Liver (tissue), 9 donors: ENCODE measurements around the gene IL17B. TPM values are rescaled to one million over a fixed set of nuclear protein-coding genes. Genes with fewer than 3 reads are reported as not detected.

Experiments used
- DNase-seq: peaks from one replicate; pipeline ENCODE4 v3.0.0-alpha.2; 2017; ENCODE audit warnings: low spot score
- H3K27ac ChIP-seq, 2 donors: one replicate each; pipeline ENCODE4 v1.7.0; 2013; ENCODE audit warnings: inconsistent platforms in 2 of 2, low read length in 2 of 2, control low read depth in 1 of 2, low read depth in 1 of 2, mild to moderate bottlenecking in 1 of 2
- H3K27me3 ChIP-seq, 4 donors: one replicate each; pipeline versions ENCODE4 v1.6.1 to v1.7.0; 2013; ENCODE audit warnings: low read length in 3 of 4, inconsistent platforms in 1 of 4, mild to moderate bottlenecking in 1 of 4, moderate library complexity in 1 of 4; ENCODE audit not compliant: control insufficient read depth in 4 of 4, insufficient read depth in 4 of 4
- H3K36me3 ChIP-seq, 4 donors: one replicate each; pipeline versions ENCODE4 v1.6.1 to v1.7.0; 2013; ENCODE audit warnings: low read length in 3 of 4, mild to moderate bottlenecking in 3 of 4, low read depth in 1 of 4, moderate library complexity in 1 of 4; ENCODE audit not compliant: control insufficient read depth in 4 of 4, insufficient read depth in 3 of 4
- H3K4me1 ChIP-seq, 4 donors: one replicate each; pipeline versions ENCODE4 v1.6.1 to v1.7.0; 2013; ENCODE audit warnings: low read length in 3 of 4, mild to moderate bottlenecking in 3 of 4, moderate library complexity in 1 of 4; ENCODE audit not compliant: control insufficient read depth in 4 of 4, insufficient read depth in 4 of 4
- H3K4me3 ChIP-seq, 3 donors: one replicate each; pipeline versions ENCODE4 v1.6.1 to v1.7.0; 2013; ENCODE audit warnings: low read length in 3 of 3, control low read depth in 1 of 3, low read depth in 1 of 3, mild to moderate bottlenecking in 1 of 3
- H3K9ac ChIP-seq, 2 donors: one replicate each; pipeline ENCODE4 v1.7.0; 2013; ENCODE audit warnings: low read length in 2 of 2, mild to moderate bottlenecking in 2 of 2, moderate library complexity in 2 of 2, control low read depth in 1 of 2, low read depth in 1 of 2
- H3K9me3 ChIP-seq, 4 donors: one replicate each; pipeline versions ENCODE4 v1.6.1 to v1.7.0; 2013; ENCODE audit warnings: low read length in 3 of 4; ENCODE audit not compliant: control insufficient read depth in 4 of 4
- CTCF ChIP-seq: fragments of 150-350 bp; IDR thresholded peaks from 2 replicates; pipeline ENCODE4 v1.5.1; 2017; ENCODE audit warnings: improper control_type of control experiment, low read depth, low read length; ENCODE audit not compliant: missing input control
- EGR1 ChIP-seq, 2 donors: IDR thresholded peaks; 2 replicates each; pipeline ENCODE4 v1.6.1; 2016 to 2018; ENCODE audit warnings: antibody characterized with exemption in 2 of 2, low read depth in 2 of 2
- GABPA ChIP-seq, 2 donors: IDR thresholded peaks in 1 of 2; conservative IDR thresholded peaks in 1 of 2; 2 replicates each; pipeline ENCODE4 v1.6.1; 2016; ENCODE audit warnings: antibody characterized with exemption in 2 of 2, mild to moderate bottlenecking in 1 of 2, moderate library complexity in 1 of 2
- MAX ChIP-seq: IDR thresholded peaks from 2 replicates; pipeline ENCODE4 v1.6.1; 2016; ENCODE audit warnings: antibody characterized with exemption
- NR2F2 ChIP-seq: IDR thresholded peaks from 2 replicates; pipeline ENCODE4 v1.6.1; 2016; ENCODE audit warnings: antibody characterized with exemption
- RAD21 ChIP-seq, 2 donors: IDR thresholded peaks; 2 replicates each; pipeline ENCODE4 v1.6.1; 2016; ENCODE audit warnings: antibody characterized with exemption in 2 of 2, mild to moderate bottlenecking in 2 of 2
- REST ChIP-seq: IDR thresholded peaks from 2 replicates; pipeline ENCODE4 v1.6.1; 2016; ENCODE audit warnings: antibody characterized with exemption, mild to moderate bottlenecking
- RXRA ChIP-seq, 2 donors: IDR thresholded peaks; 2 replicates each; pipeline ENCODE4 v1.6.1; 2017 to 2018; ENCODE audit warnings: antibody characterized with exemption in 2 of 2, mild to moderate bottlenecking in 1 of 2
- SP1 ChIP-seq: IDR thresholded peaks from 2 replicates; pipeline ENCODE4 v1.6.1; 2018; ENCODE audit warnings: antibody characterized with exemption, mild to moderate bottlenecking
- TAF1 ChIP-seq: conservative IDR thresholded peaks from 2 replicates; pipeline ENCODE4 v1.6.1; 2016; ENCODE audit warnings: antibody characterized with exemption, mild to moderate bottlenecking
- YY1 ChIP-seq: IDR thresholded peaks from 2 replicates; pipeline ENCODE4 v1.6.1; 2016; ENCODE audit warnings: antibody characterized with exemption, mild to moderate bottlenecking
- ZBTB33 ChIP-seq: IDR thresholded peaks from 2 replicates; pipeline ENCODE4 v1.6.1; 2016; ENCODE audit warnings: antibody characterized with exemption
- WGBS: extraction: QIAGEN DNeasy Blood & Tissue Kit; methylation state at CpG from one replicate; pipeline ENCODE4 v1.1.7; 2013; 5-methylcytosine and 5-hydroxymethylcytosine counted together
- polyA plus RNA-seq, 2 donors: library from polyadenylated mRNA; stranded (reverse) in 1 of 2; unstranded in 1 of 2; fragments of 200-250 nt in 1 of 2; fragments of >200 nt in 1 of 2; fragmentation: Nextera tagmentation in 1 of 2; extraction: Ambion mirVana in 1 of 2; gene quantifications; one replicate each; pipeline versions ENCODE4 v1.2.1 to v1.2.3, GENCODE V29; 2013 to 2015
- total RNA-seq, 2 donors: library from RNA; depleted of rRNA; stranded (reverse); fragments of >200 nt; gene quantifications; one replicate each; pipeline ENCODE4 v1.2.3, GENCODE V29; 2014
- donor health status: healthy.
- donor health status: healthy.
- donor health status: healthy.
- donor health status: healthy.
- donor health status: healthy.

Gene IL17B
- total and polyA plus RNA-seq, 4 donors: not detected

GRCh38 chr5:149358294-149358651 is 20.8 kb downstream of the IL17B start (continued):
- TF ChIP-seq ZBTB33: no peak
- TF ChIP-seq NR2F2: no peak

GRCh38 chr5:149357370-149358293 is 21.5 kb downstream of the IL17B start, which contains the start of gene PCYOX1L:
Gene PCYOX1L, plus strand, starts transcription at chr5:149358046. Its CDS starts 23 bp downstream, at chr5:149358069.
- H3K27ac ChIP-seq: peak within 1 kb of the TSS in 1 of 2 donors; percentile 25

GRCh38 chr5:149356391-149356790 is 22.7 kb downstream of the IL17B start:
- peaks cover 2 to 10% (median 5%) of the 10 kb centered on the region in 4 donors for H3K4me1 ChIP-seq
- H3K9ac ChIP-seq: no peak overlapping the region
- no peak overlapping the region for H3K27ac ChIP-seq
- H3K9me3 ChIP-seq: no peaks in the 10 kb centered on the region
- H3K36me3 ChIP-seq: peaks cover 0 to 17% (median 12%) of the 10 kb centered on the region in 4 donors
- H3K27me3 ChIP-seq: no peaks in the 10 kb centered on the region
- no peak for DNase-seq
- no peak overlapping the region for H3K4me3 ChIP-seq
- WGBS: 94% methylated on average over 8 of the region's 8 CpGs
- TF ChIP-seq YY1 (no peak), RXRA (IDR thresholded peaks at IDR 0.05) (no peak), REST (no peak), TAF1 (no peak), CTCF (no peak), SP1 (no peak)

More at GRCh38 chr5:149357370-149358293, 21.5 kb downstream of the IL17B start, which contains the start of gene PCYOX1L:
- Histone ChIP-seq H3K27me3 (no peaks in the 10 kb centered on the region), H3K36me3 (peaks cover 0 to 11% (median 4%) of the 10 kb centered on the region in 4 donors), H3K4me1 (peaks cover 2 to 10% (median 5%) of the 10 kb centered on the region in 4 donors), H3K9ac (no peak within 1 kb of the TSS), H3K4me3 (peak within 1 kb of the TSS; percentile 12 to 61 (median 39)), H3K9me3 (no peaks in the 10 kb centered on the region)
- whole genome bisulfite sequencing: 3% methylated on average over 61 of the region's 61 CpGs
- peak in 1 of 2 donors; percentile 63 for TF ChIP-seq GABPA (IDR thresholded peaks at IDR 0.05 in 1 of 2, conservative IDR thresholded peaks at IDR 0.05 in 1 of 2)
- no peak for TF ChIP-seq RAD21 (IDR thresholded peaks at IDR 0.05)
- peak; percentile 65 to 84 for TF ChIP-seq EGR1 (IDR thresholded peaks at IDR 0.05; ENCODE audit: low read depth in 2 of 2)
- peak; percentile 24 for TF ChIP-seq MAX
- TF ChIP-seq SP1: peak; percentile 24
- no peak for TF ChIP-seq YY1
- no peak for TF ChIP-seq REST
- DNase-seq: peak; percentile 98
